IPS-NIHi11 (cell line): ENCODE results near the gene DHRS4.
"Not testable (repeated sequence)": the region's sequence is repeated elsewhere in the genome, so short reads cannot be mapped to it uniquely, and the experiment has no call there.

Source experiments
- DNase-seq: peaks from one replicate; pipeline ENCODE4 v3.0.0; 2012; ENCODE audit warnings: mixed read lengths, low spot score

The DHRS4 gene

DNA sequence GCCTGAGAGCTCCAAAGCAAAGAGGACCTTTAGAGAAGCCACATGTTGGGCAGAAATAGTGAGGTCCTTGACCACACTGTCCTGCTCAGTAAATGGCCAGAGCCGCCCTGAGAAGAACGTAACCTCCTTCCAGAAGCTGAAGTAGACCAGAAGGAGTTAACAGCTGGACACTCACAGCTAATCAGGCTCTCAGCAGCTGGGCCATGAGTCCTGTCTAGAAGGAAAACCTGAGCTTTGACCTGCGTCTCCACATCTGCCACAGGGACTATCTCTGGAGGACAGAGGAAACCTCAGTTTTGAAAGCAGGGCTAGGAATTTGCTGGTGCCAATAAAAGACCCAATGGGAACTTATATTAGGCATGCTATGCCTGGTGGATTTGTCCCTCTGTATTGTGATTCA, 12.3 kb upstream of the DHRS4 start:
- DNase-seq: no peak

DNA sequence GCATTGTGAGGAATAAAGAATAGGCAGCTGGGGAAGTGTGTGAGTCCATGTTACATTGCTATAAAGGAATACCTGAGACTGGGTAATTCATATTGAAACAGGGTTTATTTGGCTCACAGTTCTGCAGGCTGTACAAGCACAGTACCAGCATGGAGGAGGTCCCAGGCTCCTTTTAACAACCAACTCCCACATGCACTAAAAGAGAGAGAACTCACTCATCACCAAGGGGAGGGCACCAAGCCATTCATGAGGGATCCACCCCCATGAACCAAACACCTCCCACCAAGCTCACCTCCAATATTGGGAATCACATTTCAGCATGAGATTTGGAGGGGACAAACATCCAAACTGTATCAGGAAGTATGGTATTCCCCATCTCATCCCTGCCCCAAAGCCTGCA, 11.9 kb upstream of the DHRS4 start:
- DNase-seq: no peak

DNA sequence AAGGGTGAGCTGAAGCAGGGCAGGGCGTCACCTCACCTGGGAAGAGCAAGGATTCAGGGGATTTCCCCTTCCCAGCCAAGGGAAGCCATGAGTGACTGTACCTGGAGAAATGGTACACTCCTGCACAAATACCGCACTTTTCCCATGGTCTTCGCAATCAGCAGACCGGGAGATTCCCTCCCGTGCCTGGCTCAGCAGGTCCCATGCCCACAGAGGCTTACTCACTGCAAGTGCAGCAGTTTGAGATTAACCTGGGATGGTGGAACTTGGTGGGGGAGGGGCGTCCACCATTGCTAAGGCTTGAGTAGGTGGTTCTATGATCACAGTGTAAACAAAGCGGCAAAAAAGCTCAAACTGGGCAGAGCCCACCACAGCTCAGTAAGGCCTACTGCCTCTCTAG, 11.0 kb upstream of the DHRS4 start:
- DNase-seq: no peak

DNA sequence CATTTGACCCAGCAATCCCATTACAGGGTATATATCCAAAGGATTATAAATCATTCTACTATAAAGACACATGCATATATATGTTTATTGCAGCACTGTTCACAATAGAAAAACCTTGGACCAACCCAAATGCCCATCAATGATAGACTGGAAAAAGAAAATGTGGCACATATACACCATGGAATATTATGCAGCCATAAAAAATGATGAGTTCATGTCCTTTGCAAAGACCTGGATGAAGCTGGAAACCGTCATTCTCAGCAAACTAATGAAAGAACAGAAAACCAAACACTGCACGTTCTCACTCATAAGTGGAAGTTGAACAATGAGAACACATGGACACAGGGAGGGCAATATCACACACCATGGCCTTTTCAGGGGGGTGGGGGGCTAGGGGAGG, 4.5 kb upstream of the DHRS4 start:
- not testable (repeated sequence) for DNase-seq

DNA sequence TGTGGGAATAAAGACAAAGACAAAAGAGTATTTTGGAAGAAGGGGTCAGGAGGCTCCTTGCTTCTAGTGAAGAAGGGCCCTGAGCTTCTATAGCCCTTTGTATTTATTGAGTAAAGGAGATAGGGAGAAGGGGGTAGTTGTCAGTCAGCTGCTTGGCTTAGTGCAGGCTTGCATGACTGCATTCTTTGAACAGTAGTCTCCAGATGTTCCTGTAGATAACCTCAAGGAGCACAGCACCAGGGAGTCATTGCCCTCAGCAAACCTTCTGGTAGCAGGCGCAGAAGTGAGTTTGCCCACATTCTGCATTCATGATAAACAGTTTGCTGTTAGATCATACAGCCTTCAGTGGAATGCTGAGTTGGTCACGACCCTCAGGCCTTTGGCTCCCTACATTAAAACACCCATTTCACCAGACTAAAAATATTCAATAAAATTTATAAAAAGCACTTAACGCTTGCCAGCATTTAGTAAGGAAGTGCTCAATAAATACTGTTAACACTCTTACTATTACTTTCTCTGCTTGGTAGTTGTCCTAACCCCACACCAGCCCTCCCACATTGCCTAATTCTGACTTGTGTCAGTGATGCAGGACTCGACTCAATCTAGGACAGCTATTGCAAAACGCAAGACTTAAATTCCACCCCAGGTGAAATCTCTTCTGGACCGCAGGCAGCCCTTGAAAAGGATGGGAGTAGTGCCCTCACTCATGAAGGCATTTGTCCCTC, 3.0 kb upstream of the DHRS4 start:
- DNase-seq: no peak

DNA sequence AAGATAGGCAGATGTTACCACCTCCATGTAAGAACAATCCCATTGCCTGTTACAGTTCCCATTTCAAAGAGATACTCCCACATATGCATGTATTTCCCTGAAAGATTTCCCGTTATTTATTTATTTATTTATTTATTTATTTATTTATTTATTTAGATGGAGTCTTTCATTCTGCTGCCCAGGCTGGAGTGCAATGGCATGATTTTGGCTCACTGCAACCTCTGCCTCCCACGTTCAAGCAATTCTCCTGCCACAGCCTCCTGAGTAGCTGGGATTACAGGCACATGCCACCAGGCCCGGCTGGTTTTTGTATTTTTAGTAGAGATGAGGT, 2.5 kb upstream of the DHRS4 start:
- DNase-seq: not testable (repeated sequence)

DNA sequence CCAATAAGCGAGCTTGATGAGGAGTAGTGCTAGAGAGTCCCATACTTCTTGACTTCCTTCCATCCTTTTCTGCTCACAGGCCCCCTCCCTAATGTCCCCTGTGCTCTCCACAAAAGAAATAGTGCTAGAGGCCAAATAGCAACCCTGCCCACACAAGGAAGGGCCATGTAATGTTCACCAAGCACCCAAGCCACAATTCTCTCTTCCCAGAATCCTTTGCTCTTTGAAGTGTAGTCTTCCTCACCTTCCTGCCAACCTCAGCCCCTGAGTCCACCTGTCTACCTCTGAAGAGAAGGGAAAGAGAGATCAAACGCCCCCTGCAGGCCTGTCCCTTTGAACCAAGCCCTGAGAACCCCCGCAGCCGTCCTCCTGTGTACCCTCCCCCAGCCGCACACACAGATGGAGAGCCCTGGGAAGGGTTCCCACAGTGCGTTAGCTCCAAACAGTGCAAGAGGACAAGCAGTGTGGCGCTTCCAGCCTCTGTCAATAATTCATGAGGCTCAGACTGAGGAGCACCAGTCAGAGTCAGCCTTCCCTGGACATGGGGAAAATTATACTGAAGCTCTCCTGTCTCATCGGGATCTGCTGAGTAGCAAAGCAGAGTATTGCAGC, 1.9 kb upstream of the DHRS4 start:
- no peak for DNase-seq

DNA sequence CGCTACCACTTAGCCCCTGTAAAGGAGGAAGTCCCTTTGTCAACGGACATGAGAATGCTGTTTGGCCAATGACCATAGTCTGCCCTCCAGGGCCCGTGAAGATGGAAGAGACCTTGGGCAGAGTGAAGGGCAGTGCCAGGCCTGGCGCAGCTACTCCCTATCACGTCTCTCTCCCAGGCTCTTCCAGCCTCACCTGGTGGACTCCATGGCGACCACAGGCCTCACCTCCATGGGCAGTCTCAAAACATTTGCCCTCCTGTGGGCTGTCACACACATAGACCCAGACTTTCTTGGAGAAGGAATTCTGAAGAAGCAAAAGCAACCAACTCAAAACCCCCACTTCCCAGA, 480 bp upstream of the DHRS4 start:
- not testable (repeated sequence) for DNase-seq

DNA sequence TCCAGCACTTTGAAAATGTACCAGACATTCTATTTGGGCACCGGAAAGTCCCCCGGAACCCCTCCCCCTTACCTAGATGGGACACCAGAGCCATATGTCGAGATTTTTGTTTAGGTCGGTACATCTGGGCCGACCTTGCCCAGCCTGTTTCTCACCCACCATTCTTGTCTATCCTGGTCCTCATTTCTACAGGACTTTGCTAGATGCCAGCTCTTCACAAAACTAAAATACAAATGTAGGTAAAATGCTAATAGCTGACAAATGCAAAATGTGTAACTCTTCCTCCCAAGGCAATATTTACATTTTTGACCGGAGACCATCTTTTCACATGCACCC, 677 bp downstream of the DHRS4 start:
- DNase-seq: not testable (repeated sequence)

DNA sequence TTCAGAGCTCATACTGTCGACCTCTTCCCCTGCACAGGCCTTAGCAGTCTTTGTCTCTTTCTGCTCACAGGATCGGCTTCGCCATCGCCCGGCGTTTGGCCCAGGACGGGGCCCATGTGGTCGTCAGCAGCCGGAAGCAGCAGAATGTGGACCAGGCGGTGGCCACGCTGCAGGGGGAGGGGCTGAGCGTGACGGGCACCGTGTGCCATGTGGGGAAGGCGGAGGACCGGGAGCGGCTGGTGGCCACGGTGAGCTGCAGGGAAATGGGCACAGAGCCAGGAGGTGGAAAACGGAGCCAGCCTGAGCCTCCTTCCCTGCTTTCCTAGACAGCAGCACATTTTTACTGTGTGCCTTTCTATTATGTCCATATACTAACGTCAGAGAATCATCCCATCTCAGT, 1.4 kb downstream of the DHRS4 start:
- DNase-seq: not testable (repeated sequence)

DNA sequence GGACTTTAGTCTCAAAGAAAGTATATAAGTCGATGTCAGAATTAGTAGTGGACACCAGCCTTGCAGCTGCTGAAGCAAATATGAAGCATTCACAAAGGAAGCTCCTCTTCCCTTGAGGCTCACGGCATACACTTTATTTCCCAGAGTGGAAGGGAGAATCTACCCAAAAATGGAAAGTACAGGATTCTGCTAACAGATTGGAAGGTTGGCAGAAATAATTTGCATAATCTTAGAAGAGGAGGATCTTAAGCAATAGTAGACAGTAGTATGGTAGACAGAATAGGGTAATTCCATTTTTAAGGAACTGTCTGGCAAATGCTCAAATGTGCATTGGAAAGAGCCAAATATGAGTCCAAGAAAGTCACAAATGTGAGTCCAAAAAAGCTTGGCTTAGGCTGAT, 2.2 kb downstream of the DHRS4 start:
- not testable (repeated sequence) for DNase-seq

DNA sequence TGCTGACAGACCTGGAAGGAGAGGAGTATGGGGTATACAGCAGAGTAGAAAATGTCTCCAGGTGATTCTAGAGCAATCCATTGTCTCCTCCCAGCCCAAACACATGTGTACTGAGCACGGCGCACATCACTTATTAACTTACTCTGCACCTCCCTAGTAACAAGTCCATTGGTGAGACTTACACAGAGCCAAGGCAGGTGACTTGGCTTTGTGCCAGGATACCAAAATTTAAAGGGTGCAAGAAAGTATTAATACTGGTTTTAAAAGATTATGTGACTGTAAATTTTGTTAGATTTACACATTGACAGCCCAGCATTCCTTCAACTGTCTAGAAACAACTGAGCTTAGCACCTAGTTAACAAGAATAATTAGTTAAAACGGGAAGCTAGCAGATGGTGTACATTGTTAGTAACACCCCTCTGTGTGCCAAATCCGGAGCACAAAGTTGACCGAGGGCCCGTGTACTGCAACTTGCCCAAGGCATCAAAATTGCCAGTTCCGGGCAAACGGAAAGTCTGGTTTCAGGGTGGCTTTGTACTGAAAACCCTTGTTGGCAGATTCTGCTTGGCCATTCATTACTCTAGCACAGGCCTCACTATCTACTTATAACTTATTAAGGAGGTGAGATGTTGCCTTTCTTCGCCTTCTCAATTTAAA, 4.5 kb downstream of the DHRS4 start:
- not testable (repeated sequence) for DNase-seq

DNA sequence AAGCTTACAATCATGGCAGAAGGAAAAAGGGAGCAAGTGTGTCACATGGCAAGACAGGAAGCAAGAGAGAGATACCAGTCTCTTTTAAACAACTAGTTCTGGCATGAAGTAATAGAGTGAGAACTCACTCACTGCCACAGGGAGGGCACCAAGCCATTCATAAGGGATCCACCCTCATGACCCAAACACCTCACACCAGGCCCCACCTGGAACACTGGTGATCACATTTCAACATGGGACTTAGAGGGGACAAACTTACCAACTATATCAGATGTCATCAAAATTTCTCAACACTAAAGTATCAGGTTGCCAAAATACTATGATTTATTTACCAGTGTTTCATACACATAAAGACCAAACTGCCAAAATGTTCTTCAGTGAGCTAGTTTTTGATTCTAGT, 7.3 kb downstream of the DHRS4 start:
- not testable (repeated sequence) for DNase-seq

DNA sequence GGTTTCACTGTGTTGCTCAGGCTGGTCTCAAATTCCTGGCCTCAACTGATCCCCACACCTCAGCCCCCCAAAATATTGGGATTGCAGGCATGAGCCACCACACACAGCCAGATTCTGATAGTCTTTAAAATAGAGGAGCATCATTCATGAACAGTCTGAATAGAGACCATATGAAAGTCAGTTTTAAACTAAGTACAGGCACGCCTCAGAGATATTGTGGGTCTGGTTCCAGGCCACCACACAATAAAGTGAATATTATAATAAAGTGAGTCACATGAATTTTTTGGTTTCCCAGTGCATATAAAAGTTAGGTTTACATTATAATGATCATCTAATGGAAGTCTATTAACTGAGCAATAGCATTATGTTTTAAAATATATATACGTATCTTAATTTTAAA, 8.1 kb downstream of the DHRS4 start:
- DNase-seq: not testable (repeated sequence)

DNA sequence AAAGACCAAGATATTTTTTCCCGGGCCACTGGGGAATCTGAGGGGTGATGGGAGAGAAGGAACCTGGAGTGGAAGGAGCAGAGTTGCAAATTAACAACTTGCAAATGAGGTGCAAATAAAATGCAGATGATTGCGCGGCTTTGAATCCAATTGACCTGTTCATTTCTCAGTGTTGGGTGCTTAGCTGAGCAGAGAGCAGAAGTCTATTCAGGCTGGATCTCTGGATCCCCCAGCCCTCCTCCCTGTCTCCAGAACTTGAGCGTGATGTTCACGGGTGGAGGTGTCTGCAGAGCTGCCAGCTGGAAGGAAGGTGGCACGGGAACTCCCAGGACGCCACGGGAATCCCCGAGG, 15.5 kb downstream of the DHRS4 start:
- not testable (repeated sequence) for DNase-seq

DNA sequence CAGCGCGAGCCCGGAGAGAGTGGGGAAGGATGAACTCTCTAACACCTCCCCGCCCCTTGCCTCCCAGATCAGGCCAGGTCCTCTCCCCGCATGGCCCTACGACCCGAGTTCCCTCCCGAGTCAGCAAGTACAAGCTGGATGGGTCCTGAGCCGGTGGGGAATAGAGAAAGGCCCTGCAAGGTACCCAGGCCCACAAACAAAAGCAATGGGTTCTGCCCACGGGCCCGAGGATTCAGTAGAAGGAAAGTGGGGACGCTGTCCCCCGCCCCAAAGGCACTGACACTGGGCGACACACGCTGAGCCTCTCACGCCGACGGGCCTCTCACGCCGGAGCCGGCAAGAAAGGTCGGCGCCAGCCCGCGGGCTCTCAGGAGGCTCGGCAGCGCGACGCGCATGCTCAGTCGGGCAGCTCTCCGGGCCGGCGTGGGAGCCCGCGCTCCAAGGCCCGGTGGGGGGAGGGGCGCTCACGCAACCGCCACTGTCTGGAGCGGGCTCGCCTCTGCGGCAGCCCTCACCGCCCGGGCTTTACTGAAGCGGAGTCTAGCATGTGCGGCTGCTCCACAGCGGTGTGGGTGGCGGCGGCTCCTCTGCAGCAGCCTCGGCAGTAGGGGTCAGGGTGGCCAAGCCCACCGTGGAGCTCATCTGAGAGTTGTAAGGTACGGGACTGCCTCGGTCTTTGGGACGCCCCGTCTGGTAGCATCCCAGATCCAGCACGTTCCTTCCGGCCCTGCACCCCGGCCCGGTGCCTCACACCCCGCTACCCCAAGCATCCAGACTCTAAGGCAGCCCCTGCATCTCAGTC, 16.1 kb downstream of the DHRS4 start:
- DNase-seq: not testable (repeated sequence)

DNA sequence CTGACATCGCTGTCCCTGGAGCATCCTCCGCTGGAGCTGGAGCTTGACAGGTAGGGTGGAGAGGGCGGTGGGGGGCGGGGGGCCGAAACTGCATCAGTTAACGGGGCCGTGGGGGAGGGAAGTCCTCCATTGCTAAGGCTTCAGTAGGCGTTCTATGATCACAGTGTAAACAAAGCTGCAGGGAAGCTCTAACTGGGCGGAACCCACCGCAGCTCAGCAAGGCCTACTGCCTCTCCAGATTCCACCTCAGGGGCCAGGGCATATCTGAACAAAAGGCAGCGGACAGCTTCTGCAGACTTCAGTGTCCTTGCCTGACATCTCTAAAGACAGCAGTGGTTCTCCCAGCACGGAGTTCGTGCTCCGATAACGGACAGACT, 16.7 kb downstream of the DHRS4 start:
- not testable (repeated sequence) for DNase-seq

DNA sequence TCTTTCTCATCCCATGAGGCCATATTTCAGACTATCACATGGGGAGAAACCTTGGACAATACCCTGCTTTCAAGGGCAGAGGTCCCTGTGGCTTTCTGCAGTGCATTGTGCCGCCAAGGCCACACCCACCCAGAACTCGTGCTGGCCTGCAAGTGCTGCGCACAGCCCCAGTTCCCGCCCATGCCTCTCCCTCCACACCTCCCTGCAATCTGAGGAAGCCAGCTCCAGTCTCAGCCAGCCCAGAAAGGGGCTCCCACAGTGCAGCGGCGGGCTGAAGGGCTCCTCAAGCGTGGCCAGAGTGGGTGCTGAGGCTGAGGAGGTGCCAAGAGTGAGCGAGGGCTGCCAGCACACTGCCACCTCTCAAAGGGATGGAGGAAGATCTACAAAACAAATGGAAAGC, 19.6 kb downstream of the DHRS4 start:
- not testable (repeated sequence) for DNase-seq

DNA sequence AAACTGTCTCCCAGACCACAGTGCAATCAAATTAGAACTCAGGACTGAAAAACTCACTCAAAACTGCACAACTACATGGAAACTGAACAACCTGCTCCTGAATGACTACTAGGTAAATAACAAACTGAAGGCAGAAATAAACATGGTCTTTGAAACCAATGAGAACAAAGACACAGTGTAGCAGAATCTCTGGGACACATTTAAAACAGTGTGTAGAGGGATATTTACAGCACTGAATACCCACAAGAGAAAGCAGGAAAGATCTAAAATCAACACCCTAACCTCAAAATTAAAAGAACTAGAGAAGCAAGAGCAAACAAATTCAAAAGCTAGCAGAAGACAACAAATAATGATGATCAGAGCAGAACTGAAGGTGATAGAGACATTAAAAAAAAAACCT, 20.5 kb downstream of the DHRS4 start:
- DNase-seq: not testable (repeated sequence)

DNA sequence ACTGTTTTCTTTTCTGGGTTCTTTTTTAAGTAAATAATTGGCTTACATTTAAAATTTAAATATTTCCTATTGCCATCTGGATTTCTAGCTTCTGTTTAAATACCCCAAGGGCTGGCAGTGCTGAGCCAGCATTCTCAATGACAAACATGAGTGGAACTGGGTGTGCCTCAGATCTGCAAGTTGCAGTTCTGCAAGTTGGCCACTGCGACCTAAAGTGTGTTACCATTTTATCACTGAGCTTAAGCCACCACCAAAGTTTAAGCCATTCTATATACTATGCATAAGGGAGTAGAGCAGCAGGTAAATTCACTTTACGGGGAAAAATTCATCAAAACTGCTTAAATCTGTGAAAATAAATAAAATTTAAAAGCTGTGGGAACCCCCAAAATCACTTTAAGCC, 23.6 kb downstream of the DHRS4 start:
- not testable (repeated sequence) for DNase-seq

DNA sequence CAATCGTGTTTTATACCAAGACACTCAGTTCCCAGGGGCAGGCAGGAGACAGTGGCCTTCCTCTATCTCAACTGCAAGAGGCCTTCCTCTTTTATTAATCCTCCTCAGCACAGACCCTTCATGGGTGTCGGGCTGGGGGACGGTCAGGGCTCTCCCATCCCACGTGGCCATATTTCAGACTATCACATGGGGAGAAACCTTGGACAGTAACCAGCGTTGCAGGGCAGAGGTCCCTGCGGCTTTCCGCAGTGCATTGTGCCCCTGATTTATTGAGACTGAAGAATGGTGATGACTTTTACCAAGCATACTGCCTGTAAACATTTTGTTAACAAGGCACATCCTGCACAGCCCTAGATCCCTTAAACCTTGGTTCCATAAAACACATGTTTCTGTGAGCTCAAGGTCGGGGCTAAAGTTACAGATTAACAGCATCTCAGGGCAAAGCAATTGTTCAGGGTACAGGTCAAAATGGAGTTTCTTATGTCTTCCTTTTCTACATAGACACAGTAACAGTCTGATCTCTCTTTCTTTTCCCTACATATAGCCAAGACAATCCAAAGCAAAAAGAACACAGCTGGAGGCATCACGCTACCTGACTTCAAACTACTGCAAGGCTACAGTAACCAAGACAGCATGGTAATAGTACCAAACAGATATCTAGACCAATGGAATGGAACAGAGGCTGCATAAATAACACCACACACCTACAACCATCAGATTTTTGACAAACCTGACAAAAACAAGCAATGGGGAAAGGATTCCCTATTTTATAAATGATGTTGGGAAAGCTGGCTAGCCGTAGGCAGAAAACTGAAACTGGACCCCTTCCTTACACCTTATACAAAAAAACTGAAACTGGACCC, 28.6 kb downstream of the DHRS4 start:
- DNase-seq: not testable (repeated sequence)
